ENCODE measurements around the gene P3H2.

Gene P3H2

DNA sequence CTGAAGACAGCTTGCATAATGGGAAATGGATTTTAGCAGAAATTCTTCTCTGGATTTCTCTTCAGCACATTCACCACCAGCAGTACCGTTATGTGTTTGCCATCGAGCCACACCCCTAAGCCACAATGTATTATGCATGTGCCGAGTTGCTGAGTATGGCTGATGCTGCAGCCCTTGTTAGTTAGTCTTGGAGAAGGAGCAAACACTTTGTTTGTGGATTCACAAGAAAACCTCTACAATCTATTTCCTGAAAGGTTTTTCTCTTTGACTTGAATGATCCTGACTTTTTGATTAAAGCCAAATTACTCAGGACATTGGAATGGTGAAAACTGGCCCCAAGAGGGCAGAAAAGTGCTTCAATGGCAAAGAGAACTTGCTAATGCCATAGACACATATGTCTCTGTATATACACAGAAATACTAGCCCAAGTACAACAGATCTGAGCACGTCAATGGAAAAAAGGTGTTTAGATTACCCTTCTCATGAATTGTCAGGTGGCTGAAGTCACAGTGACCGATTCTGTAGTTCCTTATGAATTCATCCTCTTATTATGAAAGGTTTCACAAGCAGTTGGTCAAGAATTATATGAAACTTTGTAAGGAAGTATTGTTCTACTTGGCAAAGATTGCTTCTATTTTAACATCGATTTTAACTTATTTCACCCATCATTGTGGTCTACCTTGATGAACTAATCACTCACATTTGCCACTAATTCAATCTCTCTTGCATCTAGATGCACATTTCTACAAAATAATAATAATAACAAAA is 103.0 kb downstream of the P3H2 start:
- H3K4me3 ChIP-seq (ENCODE audit: control insufficient read depth, low read depth, low read length), result no peak overlapping the region
- DNase-seq (ENCODE audit: low read depth), result peak; percentile 84
- TF ChIP-seq CTCF (conservative IDR thresholded peaks at IDR 0.05; ENCODE audit: control insufficient read depth, insufficient read depth, low read depth, low read length), result peak; percentile 38

- no peak for TF ChIP-seq CTCF (conservative IDR thresholded peaks at IDR 0.05; ENCODE audit: control insufficient read depth, insufficient read depth, low read depth, low read length)
- DNase-seq (ENCODE audit: low read depth), result no peak
- H3K4me3 ChIP-seq (ENCODE audit: control insufficient read depth, low read depth, low read length), result no peak overlapping the region
Measured at GRCh38 chr3:190016966-190017365, 103.7 kb downstream of the P3H2 start.

- no peak overlapping the region for H3K4me3 ChIP-seq (ENCODE audit: control insufficient read depth, low read depth, low read length)
- TF ChIP-seq CTCF (conservative IDR thresholded peaks at IDR 0.05; ENCODE audit: control insufficient read depth, insufficient read depth, low read depth, low read length), result no peak
- no peak for DNase-seq (ENCODE audit: low read depth)
Measured at GRCh38 chr3:190014940-190015339, 105.8 kb downstream of the P3H2 start.

DNA sequence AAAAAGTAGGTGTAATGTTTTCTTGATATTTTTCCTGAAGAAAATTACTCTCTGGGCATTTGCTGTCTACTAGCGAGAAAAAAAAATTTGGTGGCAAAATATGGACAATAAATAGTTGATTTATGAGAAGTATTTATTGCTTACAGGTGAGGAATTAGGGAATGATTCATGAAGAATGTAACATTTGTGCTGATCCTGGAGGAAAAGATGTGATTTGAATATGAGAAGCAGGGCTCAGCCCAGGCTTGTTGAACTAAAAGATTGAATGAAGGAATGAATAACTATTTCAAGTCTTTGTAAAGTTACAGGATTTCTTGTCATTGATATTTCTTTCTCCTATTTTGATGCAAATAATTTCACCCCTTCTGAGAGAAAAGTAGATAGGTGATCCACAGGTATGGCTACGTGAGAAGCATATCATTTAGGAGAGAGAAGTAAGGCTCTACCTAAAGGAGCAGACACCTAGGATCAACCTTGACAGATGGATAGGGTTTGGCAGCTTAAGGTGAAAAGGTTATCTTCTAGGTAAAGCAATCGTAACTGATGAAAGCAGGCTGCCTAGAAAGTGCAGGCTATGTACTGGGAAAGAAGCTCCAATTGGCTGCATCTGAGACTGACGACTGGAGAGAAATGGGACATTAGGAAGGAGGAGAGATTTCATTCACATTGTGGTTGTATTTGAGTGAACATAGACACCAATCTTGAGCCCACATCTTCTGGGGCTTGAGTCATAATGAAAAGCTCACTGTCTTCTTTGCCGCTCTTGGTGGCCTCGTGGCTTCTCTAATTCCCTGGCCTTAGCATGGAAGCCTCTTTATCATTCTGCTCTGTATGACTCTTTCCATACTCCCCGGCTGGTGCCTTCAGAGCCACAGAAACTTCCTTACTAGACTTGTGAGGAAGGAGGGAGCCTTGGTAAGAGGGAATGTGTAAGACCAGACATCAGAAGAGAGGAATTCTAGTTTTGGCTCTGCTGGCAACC is 106.5 kb downstream of the P3H2 start:
- no peak overlapping the region for H3K4me3 ChIP-seq (ENCODE audit: control insufficient read depth, low read depth, low read length)
- no peak for TF ChIP-seq CTCF (conservative IDR thresholded peaks at IDR 0.05; ENCODE audit: control insufficient read depth, insufficient read depth, low read depth, low read length)
- DNase-seq (ENCODE audit: low read depth), result no peak

- no peak for DNase-seq (ENCODE audit: low read depth)
- TF ChIP-seq CTCF (conservative IDR thresholded peaks at IDR 0.05; ENCODE audit: control insufficient read depth, insufficient read depth, low read depth, low read length), result no peak
Measured at GRCh38 chr3:190012784-190013183, 107.9 kb downstream of the P3H2 start.

DNA sequence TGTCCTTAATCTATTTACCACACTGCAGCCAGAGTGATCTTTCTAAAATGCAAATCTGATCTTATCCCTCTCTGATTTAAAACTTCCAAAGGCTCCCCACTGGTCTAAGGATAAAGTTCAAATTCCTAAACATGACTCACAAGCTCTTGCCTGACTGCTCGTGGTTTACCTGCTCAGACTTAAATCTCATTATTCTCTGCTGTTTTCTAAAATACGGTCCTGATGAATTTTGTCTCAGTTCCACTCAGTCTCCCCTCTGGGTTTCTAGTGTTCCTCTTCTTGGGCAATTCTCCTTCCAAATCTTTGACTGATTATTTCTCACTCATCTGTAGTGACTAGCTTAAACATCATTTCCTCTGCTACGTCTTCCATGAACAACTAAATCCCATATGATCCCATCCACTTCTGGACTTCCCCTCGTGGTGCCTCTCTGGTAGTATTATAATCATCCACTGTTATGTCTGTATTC is 108.3 kb downstream of the P3H2 start:
- H3K4me3 ChIP-seq (ENCODE audit: control insufficient read depth, low read depth, low read length), result no peak overlapping the region
- DNase-seq (ENCODE audit: low read depth), result peak; percentile 43
- TF ChIP-seq CTCF (conservative IDR thresholded peaks at IDR 0.05; ENCODE audit: control insufficient read depth, insufficient read depth, low read depth, low read length), result no peak

More at GRCh38 chr3:190012784-190013183, 107.9 kb downstream of the P3H2 start:
- no peak overlapping the region for H3K4me3 ChIP-seq (ENCODE audit: control insufficient read depth, low read depth, low read length)

Measured in fibroblast of mammary gland (primary cell).